ENCODE results near the gene APOD. TPM values are rescaled to one million over a fixed set of nuclear protein-coding genes. Genes with fewer than 3 reads are reported as not detected.

The APOD gene
- total and polyA plus RNA-seq, 7 donors, result 265 to 629 (median 370) TPM

GRCh38 chr3:195550723-195551122, 33.0 kb downstream of the APOD start:
- no peak for TF ChIP-seq CTCF (IDR thresholded peaks at IDR 0.05)
- intact Hi-C loops (cut with DNase I), result no loop called here
- Histone ChIP-seq H3K4me3 (no peak overlapping the region), H3K9me3 (no peaks in the 10 kb centered on the region), H3K27ac (no peak overlapping the region), H3K36me3 (ENCODE audit: insufficient read depth in 1 of 2, low read depth in 1 of 2) (no peaks in the 10 kb centered on the region), H3K4me1 (peaks cover 12% of the 10 kb centered on the region), H3K27me3 (ENCODE audit: insufficient read depth in 3 of 3, low read length in 2 of 3) (no peaks in the 10 kb centered on the region)
- DNase-seq (no peak), ATAC-seq (peak in 3 of 4 donors; percentile 12 to 51 (median 28))
- WGBS, 3 donors, result 36 to 61% (median 41%) methylated on average over 4 of the region's 4 CpGs

- Histone ChIP-seq H3K9me3 (no peaks in the 10 kb centered on the region), H3K36me3 (ENCODE audit: insufficient read depth in 1 of 2, low read depth in 1 of 2) (no peaks in the 10 kb centered on the region), H3K27me3 (ENCODE audit: insufficient read depth in 3 of 3, low read length in 2 of 3) (no peaks in the 10 kb centered on the region), H3K4me3 (no peak overlapping the region), H3K27ac (no peak overlapping the region), H3K4me1 (peaks cover 12% of the 10 kb centered on the region)
- TF ChIP-seq CTCF (IDR thresholded peaks at IDR 0.05), result no peak
- DNase-seq, result no peak
- WGBS, 3 donors, result 76 to 84% (median 77%) methylated on average over 9 of the region's 9 CpGs
- no peak for ATAC-seq
- intact Hi-C loops (cut with DNase I), result no loop called here
These were observed 33.7 kb downstream of the APOD start for GRCh38 chr3:195549931-195550519.

DNA sequence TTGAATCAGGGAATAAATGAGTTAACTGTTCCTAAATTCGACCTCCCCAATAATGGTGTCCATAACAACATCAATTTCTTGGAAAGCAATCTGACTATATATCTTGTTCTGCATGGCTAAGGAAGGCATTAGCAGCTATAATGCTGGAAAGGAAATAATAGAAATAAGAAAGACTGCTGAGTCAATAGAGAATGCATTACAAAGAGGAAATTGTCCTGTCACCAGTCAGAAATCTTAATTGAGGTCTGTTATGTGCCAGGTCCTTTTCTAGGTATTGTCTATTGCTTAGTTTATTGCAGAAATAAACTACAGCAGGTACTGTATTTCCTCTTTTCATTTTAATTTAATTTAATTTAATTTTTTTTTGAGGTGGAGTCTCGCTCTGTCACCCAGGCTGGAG, 34.8 kb downstream of the APOD start:
- Histone ChIP-seq H3K4me1 (peaks cover 21% of the 10 kb centered on the region), H3K27me3 (ENCODE audit: insufficient read depth in 3 of 3, low read length in 2 of 3) (no peaks in the 10 kb centered on the region), H3K9me3 (no peaks in the 10 kb centered on the region), H3K4me3 (no peak overlapping the region), H3K36me3 (ENCODE audit: insufficient read depth in 1 of 2, low read depth in 1 of 2) (no peaks in the 10 kb centered on the region), H3K27ac (no peak overlapping the region)
- DNase-seq (no peak), ATAC-seq (no peak)
- intact Hi-C loops (cut with DNase I), result no loop called here
- 60 to 65% (median 61%) methylated on average over 2 of the region's 2 CpGs for WGBS, 3 donors
- TF ChIP-seq CTCF (IDR thresholded peaks at IDR 0.05), result no peak

DNA sequence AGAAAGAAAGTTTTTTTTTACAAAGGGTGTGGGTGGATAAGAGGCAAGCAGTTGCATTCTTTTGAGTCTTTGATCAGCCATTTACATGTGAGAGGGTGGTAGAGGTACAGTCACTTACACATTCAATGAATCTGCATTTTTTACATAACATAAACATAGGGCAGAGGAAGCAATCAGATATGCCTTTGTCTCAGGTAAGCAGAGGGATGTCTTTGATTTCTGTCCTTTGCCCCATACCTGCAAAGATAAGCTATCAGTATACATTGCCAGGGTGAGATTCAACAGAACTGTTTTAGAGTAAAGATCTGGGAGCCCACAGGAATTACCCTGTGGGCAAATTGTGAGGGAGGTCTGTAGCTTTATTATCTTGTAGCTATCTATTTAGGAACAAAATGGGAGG, 35.2 kb downstream of the APOD start:
- Histone ChIP-seq H3K9me3 (no peaks in the 10 kb centered on the region), H3K27me3 (ENCODE audit: insufficient read depth in 3 of 3, low read length in 2 of 3) (no peaks in the 10 kb centered on the region), H3K4me1 (peaks cover 25% of the 10 kb centered on the region), H3K27ac (no peak overlapping the region), H3K36me3 (ENCODE audit: insufficient read depth in 1 of 2, low read depth in 1 of 2) (no peaks in the 10 kb centered on the region), H3K4me3 (no peak overlapping the region)
- intact Hi-C loops (cut with DNase I), result no loop called here
- DNase-seq, result no peak
- no peak for ATAC-seq
- no peak for TF ChIP-seq CTCF (IDR thresholded peaks at IDR 0.05)

DNA sequence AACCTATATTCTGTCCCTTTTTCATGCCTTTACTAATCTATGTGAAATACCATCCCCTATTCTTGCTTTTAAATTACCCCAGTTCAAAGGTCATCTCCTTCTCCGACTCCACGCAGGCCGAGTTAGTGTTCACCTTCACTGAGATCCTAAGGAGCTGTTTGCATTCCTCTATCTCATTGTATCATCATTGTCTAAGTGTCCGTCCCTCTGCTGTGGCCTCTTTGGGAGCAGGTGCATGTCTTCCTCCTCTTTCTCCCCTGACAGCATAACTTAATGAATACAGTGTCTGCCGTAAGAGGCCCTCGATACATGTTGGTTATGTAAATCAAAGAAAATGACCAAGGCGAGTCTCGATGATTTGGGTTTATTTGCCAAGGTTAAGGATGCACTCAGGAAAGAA, 35.7 kb downstream of the APOD start:
- H3K4me1 ChIP-seq, result peaks cover 25% of the 10 kb centered on the region
- intact Hi-C loops (cut with DNase I), result no loop called here
- no peak overlapping the region for H3K4me3 ChIP-seq
- TF ChIP-seq CTCF (IDR thresholded peaks at IDR 0.05), result no peak
- H3K36me3 ChIP-seq (ENCODE audit: insufficient read depth in 1 of 2, low read depth in 1 of 2), result no peaks in the 10 kb centered on the region
- ATAC-seq, result no peak
- no peak overlapping the region for H3K27ac ChIP-seq
- no peaks in the 10 kb centered on the region for H3K9me3 ChIP-seq
- WGBS, 3 donors, result 81 to 88% (median 86%) methylated on average over 8 of the region's 8 CpGs
- DNase-seq, result no peak
- H3K27me3 ChIP-seq (ENCODE audit: insufficient read depth in 3 of 3, low read length in 2 of 3), result no peaks in the 10 kb centered on the region

All from psoas muscle (tissue), 8 donors.